ENCODE data around the gene RNF151.

Gene RNF151

GRCh38 chr16:1973461-1974156 lies 7.0 kb downstream of the RNF151 start:
- H3K4me3 ChIP-seq (ENCODE audit: low read length) = no peak overlapping the region
- no peaks in the 10 kb centered on the region for H3K27me3 ChIP-seq (ENCODE audit: low read depth, low read length)
- H3K4me2 ChIP-seq (ENCODE audit: low read length) = 0 out of 2 replicates have a peak overlapping the region, but pooled peaks have one; percentile 20
- H4K20me1 ChIP-seq (ENCODE audit: insufficient read depth, low read length) = no peaks in the 10 kb centered on the region
- H3K9ac ChIP-seq (ENCODE audit: low read length) = no peak overlapping the region
- H2AFZ ChIP-seq (ENCODE audit: low read depth, low read length) = no peak overlapping the region
- no peaks in the 10 kb centered on the region for H3K9me3 ChIP-seq (ENCODE audit: insufficient read depth, low read length)
- TF ChIP-seq, protein P1, sequence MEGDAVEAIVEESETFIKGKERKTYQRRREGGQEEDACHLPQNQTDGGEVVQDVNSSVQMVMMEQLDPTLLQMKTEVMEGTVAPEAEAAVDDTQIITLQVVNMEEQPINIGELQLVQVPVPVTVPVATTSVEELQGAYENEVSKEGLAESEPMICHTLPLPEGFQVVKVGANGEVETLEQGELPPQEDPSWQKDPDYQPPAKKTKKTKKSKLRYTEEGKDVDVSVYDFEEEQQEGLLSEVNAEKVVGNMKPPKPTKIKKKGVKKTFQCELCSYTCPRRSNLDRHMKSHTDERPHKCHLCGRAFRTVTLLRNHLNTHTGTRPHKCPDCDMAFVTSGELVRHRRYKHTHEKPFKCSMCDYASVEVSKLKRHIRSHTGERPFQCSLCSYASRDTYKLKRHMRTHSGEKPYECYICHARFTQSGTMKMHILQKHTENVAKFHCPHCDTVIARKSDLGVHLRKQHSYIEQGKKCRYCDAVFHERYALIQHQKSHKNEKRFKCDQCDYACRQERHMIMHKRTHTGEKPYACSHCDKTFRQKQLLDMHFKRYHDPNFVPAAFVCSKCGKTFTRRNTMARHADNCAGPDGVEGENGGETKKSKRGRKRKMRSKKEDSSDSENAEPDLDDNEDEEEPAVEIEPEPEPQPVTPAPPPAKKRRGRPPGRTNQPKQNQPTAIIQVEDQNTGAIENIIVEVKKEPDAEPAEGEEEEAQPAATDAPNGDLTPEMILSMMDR (IDR thresholded peaks at IDR 0.05; ENCODE audit: low read depth, low read length) = no peak
- TF ChIP-seq EZH2phosphoT487 (IDR thresholded peaks at IDR 0.05; ENCODE audit: low read depth) = no peak
- H3K27ac ChIP-seq (ENCODE audit: low read length) = no peak overlapping the region
- peaks cover 14% of the 10 kb centered on the region for H3K4me1 ChIP-seq (ENCODE audit: low read length)
- peaks cover 18% of the 10 kb centered on the region for H3K36me3 ChIP-seq (replicated peaks; ENCODE audit: low read depth, low read length)
- H3K79me2 ChIP-seq (ENCODE audit: low read length) = peaks cover 36% of the 10 kb centered on the region

GRCh38 chr16:1974157-1975070 lies 7.8 kb downstream of the RNF151 start:
- H3K27me3 ChIP-seq (ENCODE audit: low read depth, low read length) = no peaks in the 10 kb centered on the region
- peaks cover 14% of the 10 kb centered on the region for H3K4me1 ChIP-seq (ENCODE audit: low read length)
- peaks cover 21% of the 10 kb centered on the region for H3K36me3 ChIP-seq (replicated peaks; ENCODE audit: low read depth, low read length)
- no peaks in the 10 kb centered on the region for H3K9me3 ChIP-seq (ENCODE audit: insufficient read depth, low read length)
- H3K79me2 ChIP-seq (ENCODE audit: low read length) = peaks cover 36% of the 10 kb centered on the region
- H3K4me2 ChIP-seq (ENCODE audit: low read length) = no peak overlapping the region
- no peak overlapping the region for H2AFZ ChIP-seq (ENCODE audit: low read depth, low read length)
- H3K4me3 ChIP-seq (ENCODE audit: low read length) = no peak overlapping the region
- no peak overlapping the region for H3K9ac ChIP-seq (ENCODE audit: low read length)
- no peak overlapping the region for H3K27ac ChIP-seq (ENCODE audit: low read length)
- H4K20me1 ChIP-seq (ENCODE audit: insufficient read depth, low read length) = no peaks in the 10 kb centered on the region
- TF ChIP-seq EZH2phosphoT487 (IDR thresholded peaks at IDR 0.05; ENCODE audit: low read depth) = no peak
- TF ChIP-seq, protein P1 (IDR thresholded peaks at IDR 0.05; ENCODE audit: low read depth, low read length) = no peak

- Histone ChIP-seq H3K79me2 (ENCODE audit: low read length) (peaks cover 34% of the 10 kb centered on the region), H3K27ac (ENCODE audit: low read length) (no peak overlapping the region), H4K20me1 (ENCODE audit: insufficient read depth, low read length) (no peaks in the 10 kb centered on the region), H3K36me3 (replicated peaks; ENCODE audit: low read depth, low read length) (peaks cover 21% of the 10 kb centered on the region), H3K4me3 (ENCODE audit: low read length) (no peak overlapping the region), H3K4me1 (ENCODE audit: low read length) (peaks cover 11% of the 10 kb centered on the region), H2AFZ (ENCODE audit: low read depth, low read length) (no peak overlapping the region), H3K27me3 (ENCODE audit: low read depth, low read length) (no peaks in the 10 kb centered on the region), H3K9me3 (ENCODE audit: insufficient read depth, low read length) (no peaks in the 10 kb centered on the region), H3K4me2 (ENCODE audit: low read length) (no peak overlapping the region), H3K9ac (ENCODE audit: low read length) (no peak overlapping the region)
- TF ChIP-seq EZH2phosphoT487 (IDR thresholded peaks at IDR 0.05; ENCODE audit: low read depth) = no peak
- TF ChIP-seq, protein P1 (IDR thresholded peaks at IDR 0.05; ENCODE audit: low read depth, low read length) = no peak
Measured at GRCh38 chr16:1975432-1976215, 9.0 kb downstream of the RNF151 start.

All from OCI-LY3 (cell line).